NT2/D1 (cell line): ENCODE results near the gene ALB.

Source experiments
- SUZ12 ChIP-seq: IDR thresholded peaks from 2 replicates; pipeline ENCODE4 v1.6.1; 2011; ENCODE audit not compliant: insufficient read length, insufficient read depth; ENCODE audit errors: extremely low read depth
- YY1 ChIP-seq: IDR thresholded peaks from 2 replicates; pipeline ENCODE4 v1.6.1; 2011; ENCODE audit not compliant: insufficient read length, insufficient read depth
- ZNF274 ChIP-seq: IDR thresholded peaks from 2 replicates; pipeline ENCODE4 v1.6.1; 2011; ENCODE audit warnings: mild to moderate bottlenecking, low read depth, low read length

DNA sequence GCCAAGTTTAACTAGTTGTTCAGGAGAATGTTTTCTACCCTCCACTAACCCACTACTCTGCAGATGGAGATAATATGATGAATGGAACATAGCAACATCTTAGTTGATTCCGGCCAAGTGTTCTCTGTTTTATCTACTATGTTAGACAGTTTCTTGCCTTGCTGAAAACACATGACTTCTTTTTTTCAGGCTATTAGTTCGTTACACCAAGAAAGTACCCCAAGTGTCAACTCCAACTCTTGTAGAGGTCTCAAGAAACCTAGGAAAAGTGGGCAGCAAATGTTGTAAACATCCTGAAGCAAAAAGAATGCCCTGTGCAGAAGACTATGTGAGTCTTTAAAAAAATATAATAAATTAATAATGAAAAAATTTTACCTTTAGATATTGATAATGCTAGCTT, 13.3 kb downstream of the ALB start:
- no peak for TF ChIP-seq SUZ12
- TF ChIP-seq ZNF274, result no peak
- TF ChIP-seq YY1, result no peak
